D721Med (cell line): ENCODE measurements around the gene VPS16.

Experiments
- DNase-seq: peaks from one replicate; pipeline ENCODE4 v3.0.0; 2011; ENCODE audit warnings: low spot score; ENCODE audit not compliant: insufficient read length
- FAIRE-seq: peaks from 2 replicates; lab custom pipeline; 2011; peaks lifted over from hg19 to GRCh38; lab: Jason Lieb, UNC
- TF ChIP-seq, protein P1 (sequence below): IDR thresholded peaks from 2 replicates; pipeline ENCODE4 v1.5.1; 2012; ENCODE audit warnings: mild to moderate bottlenecking, control low read depth; ENCODE audit not compliant: insufficient read depth; ENCODE audit errors: missing control alignments

The VPS16 gene

DNA sequence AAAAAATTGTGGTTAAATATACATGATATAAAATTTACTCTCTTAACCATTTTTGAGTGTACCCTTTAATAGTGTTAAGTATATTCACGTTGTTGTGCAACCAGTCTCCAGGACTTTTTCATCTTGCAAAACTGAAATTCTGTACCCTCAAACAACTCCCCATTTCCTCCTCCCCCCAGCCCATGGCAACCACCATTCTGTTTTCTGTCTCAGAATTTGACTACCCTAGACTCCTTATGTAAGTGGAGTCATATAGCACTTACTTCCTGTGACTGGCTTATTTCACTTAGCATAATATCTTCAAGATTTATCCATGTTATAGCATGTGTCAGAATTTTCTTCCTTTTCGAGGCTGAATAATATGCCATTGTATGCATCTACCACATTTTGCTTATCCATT, 5.1 kb downstream of the VPS16 start:
- DNase-seq (no peak), FAIRE-seq (no peak)
- TF ChIP-seq, protein P1, sequence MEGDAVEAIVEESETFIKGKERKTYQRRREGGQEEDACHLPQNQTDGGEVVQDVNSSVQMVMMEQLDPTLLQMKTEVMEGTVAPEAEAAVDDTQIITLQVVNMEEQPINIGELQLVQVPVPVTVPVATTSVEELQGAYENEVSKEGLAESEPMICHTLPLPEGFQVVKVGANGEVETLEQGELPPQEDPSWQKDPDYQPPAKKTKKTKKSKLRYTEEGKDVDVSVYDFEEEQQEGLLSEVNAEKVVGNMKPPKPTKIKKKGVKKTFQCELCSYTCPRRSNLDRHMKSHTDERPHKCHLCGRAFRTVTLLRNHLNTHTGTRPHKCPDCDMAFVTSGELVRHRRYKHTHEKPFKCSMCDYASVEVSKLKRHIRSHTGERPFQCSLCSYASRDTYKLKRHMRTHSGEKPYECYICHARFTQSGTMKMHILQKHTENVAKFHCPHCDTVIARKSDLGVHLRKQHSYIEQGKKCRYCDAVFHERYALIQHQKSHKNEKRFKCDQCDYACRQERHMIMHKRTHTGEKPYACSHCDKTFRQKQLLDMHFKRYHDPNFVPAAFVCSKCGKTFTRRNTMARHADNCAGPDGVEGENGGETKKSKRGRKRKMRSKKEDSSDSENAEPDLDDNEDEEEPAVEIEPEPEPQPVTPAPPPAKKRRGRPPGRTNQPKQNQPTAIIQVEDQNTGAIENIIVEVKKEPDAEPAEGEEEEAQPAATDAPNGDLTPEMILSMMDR, result no peak

DNA sequence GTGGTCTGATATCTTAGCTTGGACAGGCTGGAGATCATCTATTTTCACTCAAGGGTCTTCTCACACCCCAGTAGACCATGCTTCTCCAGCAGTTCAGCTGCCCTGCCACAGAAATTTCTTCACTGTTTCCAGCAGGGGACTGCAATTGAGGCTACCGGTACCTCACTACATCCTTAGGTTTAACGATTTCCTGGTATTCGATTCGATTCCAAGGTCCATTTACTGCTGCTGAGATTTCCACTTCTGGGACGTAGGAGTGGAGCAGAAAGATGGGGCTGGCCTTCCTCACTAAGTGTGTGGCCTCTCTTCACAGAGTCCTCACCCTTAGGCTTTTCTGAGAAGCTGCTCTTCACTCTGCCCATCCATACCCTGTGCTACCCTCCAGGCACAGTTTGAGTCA, 6.2 kb downstream of the VPS16 start:
- TF ChIP-seq, protein P1, result no peak
- FAIRE-seq, result no peak
- DNase-seq, result no peak

DNA sequence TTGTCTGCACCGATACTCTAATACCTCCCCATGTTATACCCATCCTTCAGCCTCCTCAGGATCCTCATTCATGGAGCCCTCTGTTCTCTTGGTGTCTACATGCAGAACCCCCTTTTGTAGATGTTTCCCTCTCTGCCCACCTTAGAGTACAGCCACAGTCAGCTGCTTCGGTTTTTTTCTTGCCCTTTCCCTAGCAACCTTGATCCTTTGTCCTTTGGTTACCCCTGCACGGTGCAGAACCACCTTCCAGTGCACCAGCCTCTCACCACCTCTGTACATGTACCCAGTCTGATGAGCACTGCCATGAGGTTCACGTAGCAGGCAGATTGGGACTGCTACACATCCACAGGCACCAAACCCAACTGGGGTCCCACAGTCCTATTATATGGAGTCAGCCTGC, 7.3 kb downstream of the VPS16 start:
- TF ChIP-seq, protein P1, result no peak
- DNase-seq (no peak), FAIRE-seq (no peak)

DNA sequence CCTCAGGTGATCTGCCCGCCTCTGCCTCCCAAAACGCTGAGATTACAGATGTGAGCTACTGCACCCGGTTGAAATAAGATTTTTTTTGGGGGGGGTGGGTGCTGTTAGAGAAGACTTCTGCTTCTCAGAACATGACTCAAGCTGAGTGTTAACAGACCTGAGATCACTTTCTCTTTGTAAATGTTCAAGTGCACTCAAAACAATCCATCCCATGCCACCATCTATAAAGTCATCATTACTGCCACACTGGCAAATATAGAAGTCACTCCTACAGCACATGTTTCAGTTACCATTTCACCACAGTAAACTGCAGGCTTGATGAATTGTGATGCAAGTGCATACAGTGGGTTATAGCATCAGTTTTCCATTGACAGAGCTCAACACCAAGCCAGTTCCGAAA, 9.0 kb downstream of the VPS16 start:
- TF ChIP-seq, protein P1, result no peak
- DNase-seq (no peak), FAIRE-seq (no peak)

DNA sequence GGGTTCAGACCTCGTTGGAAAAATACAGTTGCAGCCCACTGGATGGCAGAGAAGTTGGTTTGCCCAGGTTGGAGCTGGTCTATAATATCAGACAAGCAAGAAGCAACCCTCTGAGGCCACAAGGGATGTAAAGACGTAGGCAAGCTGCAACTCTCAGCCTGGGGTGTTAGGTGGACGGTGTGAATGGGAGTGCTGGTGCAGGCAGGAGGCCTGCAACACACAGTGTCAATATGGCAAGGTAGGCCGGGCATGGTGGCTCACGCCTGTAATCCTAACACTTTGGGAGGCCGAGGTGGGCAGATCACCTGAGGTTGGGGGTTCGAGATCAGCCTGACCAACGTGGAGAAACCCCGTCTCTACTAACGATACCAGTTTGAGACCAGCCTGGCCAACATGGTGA, 10.5 kb downstream of the VPS16 start:
- TF ChIP-seq, protein P1, result no peak
- FAIRE-seq, result no peak
- no peak for DNase-seq

DNA sequence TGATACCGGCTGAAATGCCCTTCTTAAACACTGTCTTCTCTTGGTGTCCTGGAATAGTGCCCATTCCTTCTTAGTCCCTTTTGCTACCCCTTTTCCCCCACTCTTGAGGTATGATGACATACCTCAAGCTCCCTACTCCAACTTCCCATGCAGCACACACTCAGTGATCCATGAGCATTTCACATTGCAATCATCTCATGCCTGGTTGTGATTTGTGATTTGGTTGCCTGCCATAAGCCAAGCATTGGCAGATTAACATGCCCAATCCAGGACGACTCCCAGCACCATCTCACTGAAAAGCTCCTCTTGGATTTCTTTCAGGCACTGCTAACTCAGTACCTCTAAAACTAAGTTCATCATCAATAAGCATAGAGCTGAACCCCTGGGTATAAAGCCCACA, 18.0 kb downstream of the VPS16 start:
- DNase-seq, result no peak
- no peak for FAIRE-seq
- TF ChIP-seq, protein P1, result no peak

DNA sequence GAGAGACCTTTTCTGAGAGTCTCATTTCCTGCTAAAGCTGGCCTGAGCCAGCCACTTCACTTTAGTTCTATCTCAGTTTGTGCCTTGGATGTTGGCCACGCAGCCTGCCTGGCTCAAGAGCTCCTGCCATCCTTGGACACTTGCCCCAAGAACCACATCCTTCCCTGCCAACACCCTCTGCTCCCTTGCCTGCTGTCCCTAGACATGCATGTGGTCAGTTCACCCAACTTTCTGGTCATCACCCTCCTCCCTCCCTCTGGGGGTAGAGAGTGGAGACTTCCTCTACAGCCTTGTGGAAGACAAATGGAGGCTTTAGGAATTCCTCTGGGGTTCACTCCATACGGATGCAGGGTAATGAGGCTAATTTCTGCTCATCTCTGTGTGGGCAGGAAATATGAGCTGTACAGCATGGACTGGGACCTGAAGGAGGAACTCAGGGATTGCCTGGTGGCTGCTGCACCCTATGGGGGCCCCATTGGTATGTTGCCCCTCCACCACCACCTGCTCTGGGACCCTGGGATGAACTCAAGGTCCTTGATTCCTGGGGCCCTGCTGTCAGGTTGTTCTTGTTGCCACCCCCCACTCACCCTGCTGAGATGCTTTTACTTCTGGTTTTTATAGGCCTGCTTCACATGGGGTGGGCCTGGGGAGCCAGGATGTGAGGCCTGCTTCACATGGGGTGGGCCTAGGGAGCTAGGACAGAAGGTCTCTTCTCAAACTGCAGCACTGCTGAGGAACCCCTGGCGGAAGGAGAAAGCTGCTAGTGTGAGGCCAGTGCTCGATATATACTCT, 19.0 kb downstream of the VPS16 start:
- no peak for FAIRE-seq
- DNase-seq, result no peak
- TF ChIP-seq, protein P1, result no peak
